Upper lobe of left lung (tissue), 4 donors: ENCODE results near the gene DST.

Source experiments
- CTCF ChIP-seq, 6 experiments: fragments of 450-650 bp in 4 of 6; fragments of 200-600 bp in 2 of 6; sonication (generic) in 2 of 6; IDR thresholded peaks; one replicate each; pipeline ENCODE4 v1.5.1; 2016 to 2019; ENCODE audit warnings: antibody characterized with exemption in 6 of 6
- EP300 ChIP-seq, 4 donors: sonication (generic); formaldehyde crosslinking; IDR thresholded peaks; one replicate each; pipeline ENCODE4 v1.5.1; 2017; ENCODE audit warnings: antibody characterized with exemption in 4 of 4, control low read depth in 2 of 4

- TF ChIP-seq CTCF (IDR thresholded peaks at IDR 0.05) (no peak), EP300 (IDR thresholded peaks at IDR 0.05) (no peak)
Observed at GRCh38 chr6:56671160-56671559, 28.5 kb upstream of the DST start.
